ENCODE results near the gene TMA7B. TPM values are rescaled to one million over a fixed set of nuclear protein-coding genes. Genes with fewer than 3 reads are reported as not detected.

Gene TMA7B
- total RNA-seq, 3 donors from 2014 or later (not counting 1 experiment from before 2014, with no cell fraction given): 2.6 to 8.7 (median 6.7) TPM

GRCh38 chr22:39925909-39926679 lies 34.1 kb upstream of the TMA7B start:
- Mint-ChIP-seq H3K4me1 (peaks cover 48 to 51% of the 10 kb centered on the region in 2 donors), H3K27me3 (ENCODE audit: low read depth in 2 of 2) (no peaks in the 10 kb centered on the region), H3K9me3 (no peaks in the 10 kb centered on the region), H3K27ac (peak overlapping the region; percentile 1 to 53), H3K36me3 (no peaks in the 10 kb centered on the region), H3K4me3 (peak overlapping the region; percentile 35)
- Histone ChIP-seq H3K4me1 (ENCODE audit: control insufficient read depth, insufficient read depth, low read length) (peaks cover 50% of the 10 kb centered on the region), H3K9me3 (ENCODE audit: control insufficient read depth, insufficient read depth, low read length) (no peaks in the 10 kb centered on the region), H3K36me3 (ENCODE audit: control insufficient read depth, insufficient read depth, low read length) (no peaks in the 10 kb centered on the region), H3K4me3 (ENCODE audit: low read length) (no peak overlapping the region), H3K27me3 (ENCODE audit: control insufficient read depth, insufficient read depth, low read length) (no peaks in the 10 kb centered on the region), H3K27ac (ENCODE audit: low read length) (no peak overlapping the region)
- DNase-seq: peak in 1 of 2 donors; percentile 70
- no peak for TF ChIP-seq CTCF (IDR thresholded peaks at IDR 0.05)
- ATAC-seq: no peak
- 53% methylated on average over 8 of the region's 8 CpGs for whole genome bisulfite sequencing (ENCODE audit: insufficient coverage)
- intact Hi-C loops (cut with micrococcal nuclease): loop anchor here (5.0 kb wide), 1 partner anchor 36 kb away; the partner anchor contains the start of gene TMA7B

GRCh38 chr22:39926753-39927152 lies 33.4 kb upstream of the TMA7B start:
- Histone ChIP-seq H3K36me3 (ENCODE audit: control insufficient read depth, insufficient read depth, low read length) (no peaks in the 10 kb centered on the region), H3K4me3 (ENCODE audit: low read length) (no peak overlapping the region), H3K9me3 (ENCODE audit: control insufficient read depth, insufficient read depth, low read length) (no peaks in the 10 kb centered on the region), H3K27me3 (ENCODE audit: control insufficient read depth, insufficient read depth, low read length) (no peaks in the 10 kb centered on the region), H3K27ac (ENCODE audit: low read length) (no peak overlapping the region), H3K4me1 (ENCODE audit: control insufficient read depth, insufficient read depth, low read length) (peaks cover 46% of the 10 kb centered on the region)
- no peaks in the 10 kb centered on the region for H3K36me3 Mint-ChIP-seq
- peaks cover 42 to 44% of the 10 kb centered on the region in 2 donors for H3K4me1 Mint-ChIP-seq
- ATAC-seq (no peak), DNase-seq (peak in 1 of 2 donors; percentile 28)
- WGBS (ENCODE audit: insufficient coverage): 76% methylated on average over 4 of the region's 5 CpGs
- H3K27ac Mint-ChIP-seq: peak overlapping the region in 1 of 2 donors; percentile 1
- no peaks in the 10 kb centered on the region for H3K27me3 Mint-ChIP-seq (ENCODE audit: low read depth in 2 of 2)
- TF ChIP-seq CTCF (IDR thresholded peaks at IDR 0.05): no peak
- H3K9me3 Mint-ChIP-seq: no peaks in the 10 kb centered on the region
- H3K4me3 Mint-ChIP-seq: peak overlapping the region; percentile 35
- intact Hi-C loops (cut with micrococcal nuclease): loop anchor here (5.0 kb wide), 1 partner anchor 36 kb away; the partner anchor contains the start of gene TMA7B

- Mint-ChIP-seq H3K36me3 (no peaks in the 10 kb centered on the region), H3K4me3 (peak overlapping the region; percentile 18), H3K27me3 (ENCODE audit: low read depth in 2 of 2) (no peaks in the 10 kb centered on the region), H3K4me1 (peaks cover 34 to 37% of the 10 kb centered on the region in 2 donors), H3K27ac (no peak overlapping the region), H3K9me3 (no peaks in the 10 kb centered on the region)
- Histone ChIP-seq H3K36me3 (ENCODE audit: control insufficient read depth, insufficient read depth, low read length) (no peaks in the 10 kb centered on the region), H3K4me1 (ENCODE audit: control insufficient read depth, insufficient read depth, low read length) (peaks cover 46% of the 10 kb centered on the region), H3K27ac (ENCODE audit: low read length) (no peak overlapping the region), H3K27me3 (ENCODE audit: control insufficient read depth, insufficient read depth, low read length) (no peaks in the 10 kb centered on the region), H3K9me3 (ENCODE audit: control insufficient read depth, insufficient read depth, low read length) (no peaks in the 10 kb centered on the region), H3K4me3 (ENCODE audit: low read length) (no peak overlapping the region)
- intact Hi-C loops (cut with micrococcal nuclease): loop anchor here (5.0 kb wide), 1 partner anchor 35 kb away; the partner anchor contains the start of gene TMA7B
- DNase-seq (peak in 1 of 2 donors; percentile 44), ATAC-seq (no peak)
- WGBS (ENCODE audit: insufficient coverage): 80% methylated on average over 7 of the region's 7 CpGs
- no peak for TF ChIP-seq CTCF (IDR thresholded peaks at IDR 0.05)
Measured at GRCh38 chr22:39927544-39927943, 32.7 kb upstream of the TMA7B start.

Data from natural killer cell (primary cell).